Esophagus squamous epithelium (tissue), 5 donors: ENCODE measurements around the gene DAZAP2. TPM values are rescaled to one million over a fixed set of nuclear protein-coding genes. Genes with fewer than 3 reads are reported as not detected.
A peak's percentile ranks its signal among the peaks of the same experiment; 100 is the strongest.

Experiments used
- DNase-seq: peaks from one replicate; lab custom pipeline; 2025; lab: John Stamatoyannopoulos, UW
- H3K27ac ChIP-seq, 4 donors: fragments of 200-600 bp; sonication (generic); one replicate each; pipeline ENCODE4 v1.5.1; 2016 to 2019; ENCODE audit warnings: mild to moderate bottlenecking in 1 of 4
- H3K27me3 ChIP-seq, 4 donors: fragments of 200-600 bp; sonication (generic); 1 replicate in 3 of 4; 2 replicates in 1 of 4; pipeline versions ENCODE4 v1.5.1 to v1.6.0; 2017 to 2021; ENCODE audit warnings: antibody characterized with exemption in 1 of 4
- H3K36me3 ChIP-seq, 3 donors: fragments of 200-600 bp; sonication (generic); one replicate each; pipeline ENCODE4 v1.5.1; 2016 to 2019
- H3K4me1 ChIP-seq, 3 donors: fragments of 200-600 bp; sonication (generic); one replicate each; pipeline ENCODE4 v1.5.1; 2017 to 2019
- H3K4me3 ChIP-seq, 4 donors: fragments of 200-600 bp; sonication (generic); 1 replicate in 3 of 4; 2 replicates in 1 of 4; pipeline ENCODE4 v1.5.1; 2016 to 2019; ENCODE audit warnings: mild to moderate bottlenecking in 2 of 4, moderate library complexity in 1 of 4
- H3K9me3 ChIP-seq, 3 donors: fragments of 200-600 bp; sonication (generic); one replicate each; pipeline ENCODE4 v1.5.1; 2016 to 2019
- POLR2A ChIP-seq, 4 donors: fragments of 450-650 bp; IDR thresholded peaks; one replicate each; pipeline ENCODE4 v1.6.1; 2017; ENCODE audit warnings: antibody characterized with exemption in 4 of 4, mild to moderate bottlenecking in 4 of 4, moderate library complexity in 3 of 4
- WGBS, 2 donors: methylation state at CpG; one replicate each; pipeline ENCODE4 v1.1.5; 2018; 5-methylcytosine and 5-hydroxymethylcytosine counted together
- intact Hi-C: fragments of 100-400 bp; cut with DNase I; formaldehyde crosslinking; loops from one replicate; pipeline ENCODE4 v1.15.0; 2022
- total RNA-seq, 4 donors: library from RNA; depleted of rRNA; stranded (reverse); fragments of >200 nt; gene quantifications; one replicate each; pipeline ENCODE4 v1.1.0, GENCODE V29; 2016
- TF ChIP-seq, protein P1 (sequence below), 6 experiments: fragments of 450-650 bp in 4 of 6; fragments of 200-600 bp in 2 of 6; sonication (generic) in 2 of 6; IDR thresholded peaks; one replicate each; pipeline ENCODE4 v1.5.1; 2016 to 2019; ENCODE audit warnings: antibody characterized with exemption in 6 of 6, mild to moderate bottlenecking in 4 of 6, moderate library complexity in 4 of 6
- donor health status: DM: yes; HTN: yes; CAD: no.

The DAZAP2 gene
- total RNA-seq, 4 donors from 2014 or later: 156 to 261 (median 188) TPM

DNA sequence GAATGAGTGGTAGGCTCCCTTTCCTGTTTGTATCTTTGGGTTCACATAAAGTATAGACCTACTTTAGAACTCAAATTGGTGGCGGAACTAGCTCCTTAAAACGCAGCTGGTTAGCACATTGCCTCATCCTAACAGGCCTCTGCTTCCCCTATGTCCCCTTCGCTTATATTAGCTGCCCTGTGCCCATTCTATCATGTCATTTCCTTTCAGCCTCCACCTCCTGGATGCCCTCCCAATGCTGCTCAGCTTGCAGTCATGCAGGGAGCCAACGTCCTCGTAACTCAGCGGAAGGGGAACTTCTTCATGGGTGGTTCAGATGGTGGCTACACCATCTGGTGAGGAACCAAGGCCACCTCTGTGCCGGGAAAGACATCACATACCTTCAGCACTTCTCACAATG, 3.5 kb downstream of the DAZAP2 start:
- intact Hi-C loops: no loop called here
- TF ChIP-seq, protein P1, sequence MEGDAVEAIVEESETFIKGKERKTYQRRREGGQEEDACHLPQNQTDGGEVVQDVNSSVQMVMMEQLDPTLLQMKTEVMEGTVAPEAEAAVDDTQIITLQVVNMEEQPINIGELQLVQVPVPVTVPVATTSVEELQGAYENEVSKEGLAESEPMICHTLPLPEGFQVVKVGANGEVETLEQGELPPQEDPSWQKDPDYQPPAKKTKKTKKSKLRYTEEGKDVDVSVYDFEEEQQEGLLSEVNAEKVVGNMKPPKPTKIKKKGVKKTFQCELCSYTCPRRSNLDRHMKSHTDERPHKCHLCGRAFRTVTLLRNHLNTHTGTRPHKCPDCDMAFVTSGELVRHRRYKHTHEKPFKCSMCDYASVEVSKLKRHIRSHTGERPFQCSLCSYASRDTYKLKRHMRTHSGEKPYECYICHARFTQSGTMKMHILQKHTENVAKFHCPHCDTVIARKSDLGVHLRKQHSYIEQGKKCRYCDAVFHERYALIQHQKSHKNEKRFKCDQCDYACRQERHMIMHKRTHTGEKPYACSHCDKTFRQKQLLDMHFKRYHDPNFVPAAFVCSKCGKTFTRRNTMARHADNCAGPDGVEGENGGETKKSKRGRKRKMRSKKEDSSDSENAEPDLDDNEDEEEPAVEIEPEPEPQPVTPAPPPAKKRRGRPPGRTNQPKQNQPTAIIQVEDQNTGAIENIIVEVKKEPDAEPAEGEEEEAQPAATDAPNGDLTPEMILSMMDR (IDR thresholded peaks at IDR 0.05): no peak
- TF ChIP-seq POLR2A (IDR thresholded peaks at IDR 0.05): peak in 1 of 4 donors; percentile 20
- Histone ChIP-seq H3K27ac (peak overlapping the region in 1 of 4 donors; percentile 11), H3K4me3 (no peak overlapping the region), H3K36me3 (peaks cover 9 to 65% (median 22%) of the 10 kb centered on the region in 3 donors), H3K9me3 (no peaks in the 10 kb centered on the region), H3K27me3 (no peaks in the 10 kb centered on the region), H3K4me1 (peaks cover 5 to 60% (median 17%) of the 10 kb centered on the region in 3 donors)
- no peak for DNase-seq
- 65 to 71% methylated on average over 7 of the region's 7 CpGs for WGBS, 2 donors

DNA sequence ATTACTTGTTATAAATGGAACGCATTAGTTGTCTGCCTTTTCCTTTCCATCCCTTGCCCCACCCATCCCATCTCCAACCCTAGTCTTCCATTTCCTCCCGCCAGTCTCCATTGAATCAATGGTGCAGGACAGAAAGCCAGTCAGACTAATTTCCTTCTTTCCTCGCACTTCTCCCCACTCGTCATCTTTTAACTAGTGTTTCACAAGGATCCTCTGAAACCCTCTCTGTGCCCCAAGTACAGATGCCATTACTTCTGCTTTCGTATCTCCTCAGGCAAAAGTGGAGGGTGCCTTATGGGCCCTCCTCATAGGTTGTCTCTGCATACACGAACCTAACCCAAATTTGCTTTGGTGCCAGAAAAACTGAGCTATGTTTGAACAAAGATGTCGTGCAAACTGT, 4.2 kb downstream of the DAZAP2 start:
- H3K36me3 ChIP-seq: peaks cover 9 to 70% (median 22%) of the 10 kb centered on the region in 3 donors
- H3K27ac ChIP-seq: peak overlapping the region in 1 of 4 donors; percentile 11
- peaks cover 12 to 65% (median 16%) of the 10 kb centered on the region in 3 donors for H3K4me1 ChIP-seq

DNA sequence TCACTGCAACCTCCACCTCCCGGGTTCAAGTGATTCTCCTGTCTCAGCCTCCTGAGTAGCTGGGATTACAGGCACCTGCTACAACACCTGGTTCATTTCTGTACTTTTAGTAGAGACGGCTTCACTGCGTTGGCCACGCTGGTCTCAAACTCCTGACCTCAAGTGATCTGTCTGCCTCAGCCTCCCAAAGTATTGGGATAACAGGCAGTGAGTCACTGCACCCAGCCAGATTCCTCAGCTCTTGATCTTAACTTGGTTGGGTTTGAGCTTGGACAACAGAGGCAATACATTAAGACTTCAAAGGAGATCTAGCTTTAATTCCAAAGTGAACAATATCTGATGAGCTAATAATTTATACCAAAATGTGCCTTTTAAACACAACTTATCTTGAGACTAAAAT, 5.6 kb downstream of the DAZAP2 start:
- intact Hi-C loops: no loop called here
- Histone ChIP-seq H3K4me3 (no peak overlapping the region), H3K9me3 (no peaks in the 10 kb centered on the region), H3K27me3 (no peaks in the 10 kb centered on the region), H3K4me1 (peaks cover 12 to 61% (median 13%) of the 10 kb centered on the region in 3 donors), H3K36me3 (peaks cover 9 to 83% (median 22%) of the 10 kb centered on the region in 3 donors), H3K27ac (no peak overlapping the region)
- TF ChIP-seq POLR2A (IDR thresholded peaks at IDR 0.05): no peak
- TF ChIP-seq, protein P1 (IDR thresholded peaks at IDR 0.05): no peak
- no peak for DNase-seq
- WGBS, 2 donors: 86 to 100% methylated on average over 3 to 4 of the region's 4 CpGs

More for the DNA sequence above, 4.2 kb downstream of the DAZAP2 start:
- TF ChIP-seq, protein P1 (IDR thresholded peaks at IDR 0.05): no peak
- no peak for TF ChIP-seq POLR2A (IDR thresholded peaks at IDR 0.05)
- WGBS, 2 donors: 62 to 64% methylated on average over 7 of the region's 7 CpGs
- Histone ChIP-seq H3K4me3 (no peak overlapping the region), H3K9me3 (no peaks in the 10 kb centered on the region), H3K27me3 (no peaks in the 10 kb centered on the region)
- DNase-seq: no peak
- intact Hi-C loops: no loop called here

DNA sequence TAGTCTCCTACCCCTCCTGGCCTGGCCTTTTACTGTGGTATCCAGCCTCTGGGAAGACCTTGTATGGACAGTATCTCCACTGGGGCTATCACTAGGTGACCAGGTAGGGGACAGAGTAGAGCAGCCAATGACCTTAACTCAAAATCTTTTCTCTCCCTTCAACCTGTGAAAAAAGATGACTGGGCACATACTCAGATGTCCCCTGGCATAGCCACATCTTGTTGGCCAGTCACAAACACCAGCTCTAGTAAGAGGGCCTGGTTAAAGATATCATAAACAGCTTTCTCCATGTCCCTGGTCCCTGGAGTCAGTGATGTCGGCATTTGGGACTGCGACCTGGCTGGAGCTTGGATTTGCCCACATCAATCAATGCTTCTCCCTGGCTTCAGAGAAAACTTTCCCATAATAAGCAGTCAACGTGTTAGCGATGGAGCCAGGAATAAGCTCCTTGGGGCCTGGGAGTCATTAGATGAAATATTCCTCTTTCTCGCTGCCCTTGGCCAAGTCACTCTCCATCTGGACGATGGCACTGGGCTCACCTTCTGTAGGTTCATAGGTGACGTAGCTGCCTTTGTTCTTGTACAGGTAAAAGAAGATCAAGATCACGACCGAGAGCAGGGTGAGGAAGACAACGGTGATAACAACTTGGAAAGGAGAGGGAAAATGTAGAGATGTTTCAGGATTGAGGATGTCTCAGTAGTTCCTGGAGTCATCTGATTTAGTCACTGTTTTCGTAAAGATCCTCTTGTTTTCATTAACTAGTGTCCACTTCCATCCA, 7.0 kb downstream of the DAZAP2 start:
- no peak for DNase-seq
- intact Hi-C loops: no loop called here
- Histone ChIP-seq H3K27ac (peak overlapping the region in 2 of 4 donors; percentile 6 to 18), H3K27me3 (no peaks in the 10 kb centered on the region), H3K9me3 (no peaks in the 10 kb centered on the region), H3K36me3 (peaks cover 9 to 89% (median 22%) of the 10 kb centered on the region in 3 donors), H3K4me3 (no peak overlapping the region), H3K4me1 (peaks cover 4 to 48% (median 12%) of the 10 kb centered on the region in 3 donors)
- TF ChIP-seq, protein P1 (IDR thresholded peaks at IDR 0.05): no peak
- no peak for TF ChIP-seq POLR2A (IDR thresholded peaks at IDR 0.05)
- WGBS, 2 donors: 87% methylated on average over 11 of the region's 11 CpGs

DNA sequence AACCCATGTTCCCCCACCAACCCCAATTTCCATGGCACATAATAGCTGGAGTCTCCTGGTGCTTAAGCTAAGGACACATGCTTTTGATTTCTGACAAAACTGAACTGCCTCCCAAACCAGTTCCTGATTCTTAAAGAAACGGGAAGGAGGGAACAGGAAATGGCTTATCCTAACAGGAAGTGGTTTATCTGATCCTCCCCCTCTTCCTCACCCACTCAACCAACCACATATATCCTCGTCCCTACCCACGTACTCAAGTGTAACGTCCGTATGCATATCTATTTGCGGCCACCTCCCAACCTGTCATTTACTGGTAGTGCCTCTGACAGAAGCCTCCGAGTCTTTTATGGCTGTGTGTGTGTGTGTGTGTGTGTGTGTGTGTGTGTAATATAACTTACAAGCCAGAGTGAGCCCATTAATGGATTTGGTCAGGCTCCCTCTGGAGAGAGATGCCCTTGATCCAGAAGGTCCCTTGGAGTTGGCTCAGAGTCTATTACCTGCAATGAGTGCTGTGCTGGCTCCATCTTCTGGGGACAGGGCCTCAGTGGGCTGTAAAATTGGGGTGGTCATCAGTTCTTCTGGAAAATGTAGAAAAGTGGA, 7.7 kb downstream of the DAZAP2 start:
- peaks cover 0 to 41% (median 12%) of the 10 kb centered on the region in 3 donors for H3K4me1 ChIP-seq
- no peak for TF ChIP-seq POLR2A (IDR thresholded peaks at IDR 0.05)
- TF ChIP-seq, protein P1 (IDR thresholded peaks at IDR 0.05): no peak
- peak overlapping the region in 2 of 4 donors; percentile 6 to 18 for H3K27ac ChIP-seq
- no peaks in the 10 kb centered on the region for H3K27me3 ChIP-seq
- no peak for DNase-seq
- H3K36me3 ChIP-seq: peaks cover 9 to 89% (median 19%) of the 10 kb centered on the region in 3 donors
- intact Hi-C loops: no loop called here
- WGBS, 2 donors: 23 to 39% methylated on average over 7 of the region's 7 CpGs
- H3K4me3 ChIP-seq: no peak overlapping the region
- no peaks in the 10 kb centered on the region for H3K9me3 ChIP-seq
